Activated CD8-positive, alpha-beta T cell treated with anti-CD3 and anti-CD28 coated beads, Interleukin-2, amount 10 ng/mL, durations not matched to agents 7 days and 5 days (primary cell): ENCODE measurements around the gene DGKG. TPM values are rescaled to one million over a fixed set of nuclear protein-coding genes. Genes with fewer than 3 reads are reported as not detected.
A peak's percentile ranks its signal among the peaks of the same experiment; 100 is the strongest.

ENCODE experiments used
- ATAC-seq: fragments of 150-1000 bp; cut with Tn5 transposase; one replicate; pipeline ENCODE4 v1.10.0; 2021; ENCODE audit warnings: moderate library complexity
- CTCF ChIA-PET: fragments of 350-600 bp; sonication (Branson Sonifier 250); formaldehyde crosslinking; loops from one replicate; lab custom pipeline; 2021; ENCODE audit warnings: antibody characterized with exemption; lab: Charles Lee
- POLR2A ChIA-PET: fragments of 350-600 bp; sonication (Branson Sonifier 250); formaldehyde crosslinking; loops from one replicate; lab custom pipeline; 2021; ENCODE audit warnings: antibody characterized with exemption; lab: Charles Lee
- DNase-seq: peaks from one replicate; pipeline ENCODE4 v3.0.0-alpha.2; 2020
- H3K27ac Mint-ChIP-seq: one replicate; pipeline ENCODE4 v1.8.0; 2021; ENCODE audit warnings: mild to moderate bottlenecking, mixed read lengths
- H3K27me3 Mint-ChIP-seq: one replicate; pipeline ENCODE4 v1.8.0; 2021; ENCODE audit warnings: low read depth, mixed read lengths
- H3K36me3 Mint-ChIP-seq: one replicate; pipeline ENCODE4 v1.8.0; 2021; ENCODE audit warnings: low read depth, mixed read lengths
- H3K4me1 Mint-ChIP-seq: one replicate; pipeline ENCODE4 v1.8.0; 2021; ENCODE audit warnings: low read depth, mixed read lengths
- H3K4me3 Mint-ChIP-seq: one replicate; pipeline ENCODE4 v1.8.0; 2021; ENCODE audit warnings: mild to moderate bottlenecking, mixed read lengths
- H3K9me3 Mint-ChIP-seq: one replicate; pipeline ENCODE4 v1.8.0; 2022; ENCODE audit warnings: mixed read lengths; ENCODE audit not compliant: insufficient read depth
- total RNA-seq, 2 experiments: library from RNA; stranded (reverse); gene quantifications; one replicate each; pipeline ENCODE4 v1.2.3, GENCODE V29; 2021

DGKG gene
- total RNA-seq, 2 experiments from 2014 or later = 0.37 to 0.42 TPM

GRCh38 chr3:186152889-186153292 is 209.1 kb downstream of the DGKG start:
- peak; percentile 42 for ATAC-seq
- DNase-seq = no peak
- no peaks in the 10 kb centered on the region for H3K9me3 Mint-ChIP-seq
- peaks cover 40% of the 10 kb centered on the region for H3K27me3 Mint-ChIP-seq
- POLR2A ChIA-PET = no interaction called here
- H3K36me3 Mint-ChIP-seq = no peaks in the 10 kb centered on the region
- H3K27ac Mint-ChIP-seq = no peak overlapping the region
- peaks cover 25% of the 10 kb centered on the region for H3K4me1 Mint-ChIP-seq
- H3K4me3 Mint-ChIP-seq = no peak overlapping the region
- CTCF ChIA-PET = interaction anchor here (0.9 to 1.6 kb wide), 3 partner anchors 11 to 209 kb away, joined by 3 to 5 read pairs (median 3); no protein-coding TSS in a partner anchor

- no peaks in the 10 kb centered on the region for H3K9me3 Mint-ChIP-seq
- no peak overlapping the region for H3K27ac Mint-ChIP-seq
- DNase-seq (no peak), ATAC-seq (no peak)
- peaks cover 44% of the 10 kb centered on the region for H3K27me3 Mint-ChIP-seq
- CTCF ChIA-PET = interaction anchor here (0.7 to 1.6 kb wide), 4 partner anchors 11 to 413 kb away, joined by 3 to 5 read pairs (median 4); no protein-coding TSS in a partner anchor
- no peaks in the 10 kb centered on the region for H3K36me3 Mint-ChIP-seq
- H3K4me1 Mint-ChIP-seq = peaks cover 25% of the 10 kb centered on the region
- POLR2A ChIA-PET = interaction anchor here (0.5 kb wide), 1 partner anchor 143 kb away, joined by 4 read pairs; no protein-coding TSS in a partner anchor
- H3K4me3 Mint-ChIP-seq = no peak overlapping the region
Measured at GRCh38 chr3:186152361-186152798, 209.7 kb downstream of the DGKG start.

GRCh38 chr3:186151077-186151971 is 210.7 kb downstream of the DGKG start:
- Mint-ChIP-seq H3K27me3 (peaks cover 50% of the 10 kb centered on the region), H3K36me3 (no peaks in the 10 kb centered on the region), H3K4me3 (peak overlapping the region; percentile 2), H3K4me1 (peaks cover 25% of the 10 kb centered on the region), H3K27ac (peak overlapping the region; percentile 9), H3K9me3 (no peaks in the 10 kb centered on the region)
- ChIA-PET POLR2A (no interaction called here), CTCF (interaction anchor here (1.6 kb wide), 1 partner anchor 208 kb away, joined by 5 read pairs; no protein-coding TSS in a partner anchor)
- DNase-seq (peak; percentile 28), ATAC-seq (peak; percentile 57)

- H3K4me3 Mint-ChIP-seq = no peak overlapping the region
- ATAC-seq (no peak), DNase-seq (no peak)
- ChIA-PET CTCF (no interaction called here), POLR2A (no interaction called here)
- no peaks in the 10 kb centered on the region for H3K9me3 Mint-ChIP-seq
- peaks cover 25% of the 10 kb centered on the region for H3K4me1 Mint-ChIP-seq
- peaks cover 51% of the 10 kb centered on the region for H3K27me3 Mint-ChIP-seq
- H3K27ac Mint-ChIP-seq = no peak overlapping the region
- H3K36me3 Mint-ChIP-seq = no peaks in the 10 kb centered on the region
Measured at GRCh38 chr3:186150041-186150830, 211.8 kb downstream of the DGKG start.

GRCh38 chr3:186149319-186149960 is 212.6 kb downstream of the DGKG start:
- Mint-ChIP-seq H3K36me3 (no peaks in the 10 kb centered on the region), H3K27me3 (peaks cover 52% of the 10 kb centered on the region), H3K4me1 (peaks cover 25% of the 10 kb centered on the region), H3K9me3 (no peaks in the 10 kb centered on the region), H3K4me3 (no peak overlapping the region), H3K27ac (no peak overlapping the region)
- ATAC-seq (no peak), DNase-seq (no peak)
- CTCF ChIA-PET = interaction anchor here (1.2 kb wide), 1 partner anchor 92 kb away, joined by 3 read pairs; no protein-coding TSS in a partner anchor
- POLR2A ChIA-PET = interaction anchor here (1.1 kb wide), 1 partner anchor 12 kb away, joined by 3 read pairs; no protein-coding TSS in a partner anchor

GRCh38 chr3:186144257-186144656 is 217.8 kb downstream of the DGKG start:
- no peak overlapping the region for H3K27ac Mint-ChIP-seq
- no peaks in the 10 kb centered on the region for H3K36me3 Mint-ChIP-seq
- ChIA-PET POLR2A (no interaction called here), CTCF (no interaction called here)
- H3K27me3 Mint-ChIP-seq = peaks cover 46% of the 10 kb centered on the region
- peaks cover 3% of the 10 kb centered on the region for H3K4me1 Mint-ChIP-seq
- H3K4me3 Mint-ChIP-seq = no peak overlapping the region
- no peaks in the 10 kb centered on the region for H3K9me3 Mint-ChIP-seq
- ATAC-seq (no peak), DNase-seq (no peak)

GRCh38 chr3:186143250-186143649 is 218.8 kb downstream of the DGKG start:
- Mint-ChIP-seq H3K27ac (no peak overlapping the region), H3K36me3 (no peaks in the 10 kb centered on the region), H3K4me1 (peaks cover 3% of the 10 kb centered on the region), H3K9me3 (no peaks in the 10 kb centered on the region), H3K4me3 (no peak overlapping the region), H3K27me3 (peaks cover 44% of the 10 kb centered on the region)
- DNase-seq (no peak), ATAC-seq (no peak)
- ChIA-PET POLR2A (no interaction called here), CTCF (interaction anchor here (0.7 to 1.8 kb wide), 2 partner anchors 99 to 160 kb away, joined by 3 to 4 read pairs; no protein-coding TSS in a partner anchor)

GRCh38 chr3:186142393-186142932 is 219.6 kb downstream of the DGKG start:
- H3K4me3 Mint-ChIP-seq = no peak overlapping the region
- H3K4me1 Mint-ChIP-seq = peaks cover 3% of the 10 kb centered on the region
- H3K27ac Mint-ChIP-seq = no peak overlapping the region
- ChIA-PET POLR2A (no interaction called here), CTCF (interaction anchor here (1.8 kb wide), 1 partner anchor 159 kb away, joined by 4 read pairs; no protein-coding TSS in a partner anchor)
- ATAC-seq (no peak), DNase-seq (no peak)
- H3K9me3 Mint-ChIP-seq = no peaks in the 10 kb centered on the region
- no peaks in the 10 kb centered on the region for H3K36me3 Mint-ChIP-seq
- peaks cover 37% of the 10 kb centered on the region for H3K27me3 Mint-ChIP-seq

GRCh38 chr3:186141790-186142189 is 220.2 kb downstream of the DGKG start:
- H3K4me3 Mint-ChIP-seq = no peak overlapping the region

GRCh38 chr3:186138272-186138981 is 223.6 kb downstream of the DGKG start:
- DNase-seq = no peak
- no peaks in the 10 kb centered on the region for H3K9me3 Mint-ChIP-seq
- no peak overlapping the region for H3K27ac Mint-ChIP-seq
- CTCF ChIA-PET = no interaction called here
- no peaks in the 10 kb centered on the region for H3K36me3 Mint-ChIP-seq
- H3K27me3 Mint-ChIP-seq = peaks cover 19% of the 10 kb centered on the region
- POLR2A ChIA-PET = interaction anchor here (0.9 kb wide), 1 partner anchor 11 kb away, joined by 3 read pairs; no protein-coding TSS in a partner anchor
- no peak overlapping the region for H3K4me3 Mint-ChIP-seq
- ATAC-seq = no peak
- peaks cover 3% of the 10 kb centered on the region for H3K4me1 Mint-ChIP-seq

More at GRCh38 chr3:186141790-186142189, 220.2 kb downstream of the DGKG start:
- ATAC-seq = no peak
- Mint-ChIP-seq H3K27me3 (peaks cover 33% of the 10 kb centered on the region), H3K27ac (no peak overlapping the region), H3K4me1 (peaks cover 3% of the 10 kb centered on the region), H3K36me3 (no peaks in the 10 kb centered on the region), H3K9me3 (no peaks in the 10 kb centered on the region)
- ChIA-PET POLR2A (no interaction called here), CTCF (interaction anchor here (1.8 kb wide), 1 partner anchor 159 kb away, joined by 4 read pairs; no protein-coding TSS in a partner anchor)
- DNase-seq = no peak
